ENCODE results near the gene DYRK3. TPM values are rescaled to one million over a fixed set of nuclear protein-coding genes. Genes with fewer than 3 reads are reported as not detected.
"Not testable (repeated sequence)": the region's sequence is repeated elsewhere in the genome, so short reads cannot be mapped to it uniquely, and the experiment has no call there.

Gene DYRK3
- total and polyA plus RNA-seq, 5 donors: 15.7 to 29.8 (median 22.5) TPM

- intact Hi-C loops (cut with DNase I): no loop called here
- Histone ChIP-seq H3K27me3 (ENCODE audit: control insufficient read depth, insufficient read depth) (no peaks in the 10 kb centered on the region), H3K4me1 (ENCODE audit: control insufficient read depth, insufficient read depth, low read length) (no peaks in the 10 kb centered on the region), H3K9me3 (ENCODE audit: control insufficient read depth, low read length) (no peaks in the 10 kb centered on the region), H3K27ac (ENCODE audit: low read length) (no peak overlapping the region), H3K4me3 (ENCODE audit: low read length) (no peak overlapping the region)
- no peak for ATAC-seq
- DNase-seq: no peak
- 87% methylated on average over 7 of the region's 7 CpGs for WGBS
These were observed 39.6 kb upstream of the DYRK3 start for GRCh38 chr1:206595581-206596318.

- intact Hi-C loops (cut with DNase I): no loop called here
- H3K4me1 ChIP-seq (ENCODE audit: control insufficient read depth, insufficient read depth, low read length): no peaks in the 10 kb centered on the region
- H3K4me3 ChIP-seq (ENCODE audit: low read length): no peak overlapping the region
- no peak overlapping the region for H3K27ac ChIP-seq (ENCODE audit: low read length)
- ATAC-seq (no peak), DNase-seq (no peak)
- no peaks in the 10 kb centered on the region for H3K27me3 ChIP-seq (ENCODE audit: control insufficient read depth, insufficient read depth)
- no peaks in the 10 kb centered on the region for H3K9me3 ChIP-seq (ENCODE audit: control insufficient read depth, low read length)
- WGBS: 100% methylated on average over 1 of the region's 1 CpG
These were observed 39.0 kb upstream of the DYRK3 start for GRCh38 chr1:206596319-206596666.

- H3K27ac ChIP-seq (ENCODE audit: low read length): no peak overlapping the region
- H3K27me3 ChIP-seq (ENCODE audit: control insufficient read depth, insufficient read depth): no peaks in the 10 kb centered on the region
- intact Hi-C loops (cut with DNase I): no loop called here
- H3K9me3 ChIP-seq (ENCODE audit: control insufficient read depth, low read length): no peaks in the 10 kb centered on the region
- no peak overlapping the region for H3K4me3 ChIP-seq (ENCODE audit: low read length)
- H3K4me1 ChIP-seq (ENCODE audit: control insufficient read depth, insufficient read depth, low read length): no peaks in the 10 kb centered on the region
- 87% methylated on average over 3 of the region's 3 CpGs for WGBS
- ATAC-seq (no peak), DNase-seq (no peak)
These were observed 34.8 kb upstream of the DYRK3 start for GRCh38 chr1:206600527-206600926.

DNA sequence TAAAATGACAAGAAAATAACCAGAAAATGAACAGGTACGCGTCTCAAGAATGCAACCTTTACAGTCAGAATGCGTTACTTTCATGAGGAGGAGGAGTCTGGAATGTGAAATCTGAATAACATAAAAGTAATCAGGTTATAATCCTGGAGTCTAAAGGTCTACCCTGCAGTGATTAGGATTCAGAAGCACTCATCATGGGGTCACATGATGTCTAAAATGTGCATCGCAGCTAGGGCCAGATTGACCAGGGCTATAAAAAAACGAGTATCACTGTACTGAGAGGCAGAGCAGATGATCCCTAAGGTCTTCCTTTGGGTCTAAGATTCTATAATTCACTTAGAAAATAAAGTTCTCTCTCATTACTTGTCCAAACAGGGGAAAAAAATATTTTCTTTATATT, 30.5 kb upstream of the DYRK3 start:
- no peaks in the 10 kb centered on the region for H3K4me1 ChIP-seq (ENCODE audit: control insufficient read depth, insufficient read depth, low read length)
- WGBS: 75% methylated on average over 5 of the region's 5 CpGs
- intact Hi-C loops (cut with DNase I): no loop called here
- H3K27ac ChIP-seq (ENCODE audit: low read length): no peak overlapping the region
- no peaks in the 10 kb centered on the region for H3K9me3 ChIP-seq (ENCODE audit: control insufficient read depth, low read length)
- DNase-seq (no peak), ATAC-seq (no peak)
- H3K27me3 ChIP-seq (ENCODE audit: control insufficient read depth, insufficient read depth): no peaks in the 10 kb centered on the region
- H3K4me3 ChIP-seq (ENCODE audit: low read length): no peak overlapping the region

GRCh38 chr1:206606867-206607266, 28.5 kb upstream of the DYRK3 start:
- H3K4me1 ChIP-seq (ENCODE audit: control insufficient read depth, insufficient read depth, low read length): no peaks in the 10 kb centered on the region
- 63% methylated on average over 3 of the region's 3 CpGs for WGBS
- H3K27ac ChIP-seq (ENCODE audit: low read length): no peak overlapping the region
- H3K4me3 ChIP-seq (ENCODE audit: low read length): no peak overlapping the region
- ATAC-seq (no peak), DNase-seq (no peak)
- H3K9me3 ChIP-seq (ENCODE audit: control insufficient read depth, low read length): no peaks in the 10 kb centered on the region
- H3K27me3 ChIP-seq (ENCODE audit: control insufficient read depth, insufficient read depth): no peaks in the 10 kb centered on the region
- intact Hi-C loops (cut with DNase I): no loop called here

- 77% methylated on average over 7 of the region's 7 CpGs for WGBS
- H3K27me3 ChIP-seq (ENCODE audit: control insufficient read depth, insufficient read depth): no peaks in the 10 kb centered on the region
- DNase-seq (peak in 1 of 3 donors; percentile 25), ATAC-seq (no peak)
- no peak overlapping the region for H3K4me3 ChIP-seq (ENCODE audit: low read length)
- no peak overlapping the region for H3K27ac ChIP-seq (ENCODE audit: low read length)
- no peaks in the 10 kb centered on the region for H3K9me3 ChIP-seq (ENCODE audit: control insufficient read depth, low read length)
- intact Hi-C loops (cut with DNase I): no loop called here
- H3K4me1 ChIP-seq (ENCODE audit: control insufficient read depth, insufficient read depth, low read length): no peaks in the 10 kb centered on the region
These were observed 27.1 kb upstream of the DYRK3 start for GRCh38 chr1:206608108-206608698.

DNA sequence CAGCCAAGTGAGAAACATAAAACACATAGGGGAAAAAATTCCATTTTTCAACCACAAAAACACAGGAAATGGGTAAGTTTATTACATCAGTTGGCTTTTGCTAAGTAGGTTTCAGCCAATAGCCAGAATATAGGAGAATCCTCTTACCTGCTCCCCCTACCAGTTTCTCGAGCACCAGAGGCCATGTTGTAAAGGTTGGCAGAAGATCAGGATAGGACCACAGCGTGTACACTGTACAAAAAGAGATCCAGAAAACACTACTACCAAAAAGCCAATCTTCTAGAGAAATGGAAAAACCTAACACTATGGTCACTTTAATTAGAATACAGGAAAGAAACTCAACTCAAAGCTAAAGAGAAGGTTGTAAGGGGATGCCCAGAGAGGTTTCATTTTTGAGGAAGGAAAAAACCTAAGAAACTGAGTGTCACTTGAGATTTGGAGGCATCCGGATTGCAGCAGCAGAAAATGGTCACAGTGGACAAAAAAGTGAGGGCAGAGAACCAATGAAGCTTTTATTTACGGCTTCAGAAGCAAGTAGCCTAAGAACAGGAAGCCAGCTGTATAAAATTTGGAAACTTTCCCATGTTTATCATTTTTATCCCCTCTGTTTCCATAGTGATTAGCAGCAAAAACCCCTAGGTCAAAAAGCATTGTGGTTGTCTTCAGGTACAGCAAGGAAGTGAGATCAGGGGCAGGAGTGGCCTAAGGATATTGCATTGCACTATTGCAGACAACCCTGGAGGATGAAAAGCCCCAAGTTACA, 25.9 kb upstream of the DYRK3 start:
- no peak for DNase-seq
- Histone ChIP-seq H3K9me3 (ENCODE audit: control insufficient read depth, low read length) (no peaks in the 10 kb centered on the region), H3K4me3 (ENCODE audit: low read length) (no peak overlapping the region), H3K27ac (ENCODE audit: low read length) (no peak overlapping the region), H3K4me1 (ENCODE audit: control insufficient read depth, insufficient read depth, low read length) (no peaks in the 10 kb centered on the region), H3K27me3 (ENCODE audit: control insufficient read depth, insufficient read depth) (no peaks in the 10 kb centered on the region)
- no peak for ATAC-seq
- intact Hi-C loops (cut with DNase I): no loop called here
- WGBS: 52% methylated on average over 4 of the region's 4 CpGs

DNA sequence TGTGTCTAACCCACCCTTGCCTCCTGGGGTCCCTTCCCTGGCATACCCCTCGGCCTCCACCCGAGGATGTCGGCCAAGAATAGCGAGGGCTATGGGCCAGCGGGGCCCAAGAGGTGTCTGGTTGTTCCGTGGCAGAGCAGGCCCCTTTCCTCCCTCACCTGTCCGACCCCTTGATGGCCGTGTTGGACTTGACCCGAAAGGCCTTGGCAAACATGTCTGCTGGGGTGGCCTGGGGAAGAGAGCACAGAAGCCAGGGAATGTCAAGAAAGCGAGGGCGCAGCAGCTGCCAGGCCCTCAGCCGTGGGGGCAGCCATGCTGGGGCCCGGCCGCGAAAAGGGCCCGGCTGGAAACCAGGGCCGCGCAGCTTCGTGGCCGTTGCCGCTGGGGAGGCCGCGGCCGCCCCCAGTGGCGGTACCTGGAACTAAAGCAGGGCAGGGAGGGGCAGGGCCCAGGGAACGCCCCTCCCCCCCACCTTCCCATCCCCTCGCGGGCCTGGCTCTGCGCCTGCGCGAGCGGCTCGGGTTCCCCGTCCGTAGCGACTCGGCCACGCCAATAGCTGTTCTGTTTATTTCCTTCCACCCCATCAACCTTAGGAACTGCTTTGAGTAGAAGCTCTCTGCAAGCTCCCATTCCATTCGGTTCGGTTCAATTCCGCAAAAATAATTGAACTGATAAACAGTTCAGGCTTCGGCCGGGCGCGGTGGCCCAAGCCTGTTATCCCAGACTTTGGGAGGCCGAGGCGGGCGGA, 23.0 kb upstream of the DYRK3 start, which contains the start of gene EIF2D:
Gene EIF2D (minus strand): TSS at position 337 of the 748 bp plus-strand sequence. CDS start 123 bp downstream, at position 214.
- intact Hi-C loops (cut with DNase I): no loop called here
- no peaks in the 10 kb centered on the region for H3K4me1 ChIP-seq (ENCODE audit: control insufficient read depth, insufficient read depth, low read length)
- 3% methylated on average over 48 of the region's 48 CpGs for WGBS

GRCh38 chr1:206626396-206626795, 8.9 kb upstream of the DYRK3 start:
- H3K4me3 ChIP-seq (ENCODE audit: low read length); H3K27ac ChIP-seq (ENCODE audit: low read length); H3K27me3 ChIP-seq (ENCODE audit: control insufficient read depth, insufficient read depth); H3K4me1 ChIP-seq (ENCODE audit: control insufficient read depth, insufficient read depth, low read length); DNase-seq; ATAC-seq; H3K9me3 ChIP-seq (ENCODE audit: control insufficient read depth, low read length): not testable (repeated sequence)
- WGBS: 98% methylated on average over 2 of the region's 2 CpGs
- intact Hi-C loops (cut with DNase I): loop anchor here in 1 of 4 donors (10.0 kb wide), 1 partner anchor 288 kb away; no protein-coding TSS in a partner anchor

More for the DNA sequence above, 23.0 kb upstream of the DYRK3 start, which contains the start of gene EIF2D:
- peak within 1 kb of the TSS; percentile 97 for H3K27ac ChIP-seq (ENCODE audit: low read length)
- ATAC-seq (peak; percentile 99), DNase-seq (peak; percentile 94 to 98 (median 98))
- H3K9me3 ChIP-seq (ENCODE audit: control insufficient read depth, low read length): no peaks in the 10 kb centered on the region
- H3K27me3 ChIP-seq (ENCODE audit: control insufficient read depth, insufficient read depth): no peaks in the 10 kb centered on the region
- H3K4me3 ChIP-seq (ENCODE audit: low read length): peak within 1 kb of the TSS; percentile 69

DNA sequence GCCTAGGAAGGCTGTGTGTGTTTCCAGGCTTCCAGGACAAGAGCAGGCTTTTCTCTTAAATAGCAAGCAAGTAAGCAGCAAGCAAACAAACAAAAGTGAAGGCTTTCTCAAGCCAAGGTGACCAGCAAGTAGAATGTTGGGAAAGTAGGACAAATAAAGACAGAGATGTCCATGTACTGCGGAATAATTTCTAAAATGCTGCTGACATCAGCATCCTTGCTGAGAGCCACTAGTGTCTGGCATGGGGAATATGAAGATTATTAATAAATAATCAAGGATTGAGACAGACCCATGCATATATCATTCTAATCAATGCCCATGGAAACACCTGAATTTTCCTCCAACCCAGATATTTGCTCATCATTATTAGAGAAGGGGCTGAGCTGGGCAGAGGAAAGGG, 6.4 kb upstream of the DYRK3 start:
- intact Hi-C loops (cut with DNase I): loop anchor here in 1 of 4 donors (10.0 kb wide), 1 partner anchor 286 kb away; no protein-coding TSS in a partner anchor
- Histone ChIP-seq H3K9me3 (ENCODE audit: control insufficient read depth, low read length) (no peaks in the 10 kb centered on the region), H3K27ac (ENCODE audit: low read length) (no peak overlapping the region), H3K27me3 (ENCODE audit: control insufficient read depth, insufficient read depth) (no peaks in the 10 kb centered on the region), H3K4me1 (ENCODE audit: control insufficient read depth, insufficient read depth, low read length) (no peaks in the 10 kb centered on the region), H3K4me3 (ENCODE audit: low read length) (no peak overlapping the region)
- ATAC-seq (no peak), DNase-seq (no peak)
- WGBS: 0% methylated on average over 1 of the region's 1 CpG
